ENCODE data around the gene ING5.

Gene ING5

GRCh38 chr2:241720099-241720498 is 18.3 kb downstream of the ING5 start:
- Histone ChIP-seq H3K4me3 (no peak overlapping the region), H3K27ac (no peak overlapping the region), H3K9me3 (no peaks in the 10 kb centered on the region), H3K4me1 (no peaks in the 10 kb centered on the region), H3K36me3 (peaks cover 62 to 97% (median 67%) of the 10 kb centered on the region in 3 donors), H3K27me3 (no peaks in the 10 kb centered on the region)
- TF ChIP-seq CTCF (IDR thresholded peaks at IDR 0.05), result no peak
- intact Hi-C loops (cut with DNase I; ENCODE audit: low total_unique reads), result no loop called here
- no peak for DNase-seq

GRCh38 chr2:241720560-241720959 is 18.7 kb downstream of the ING5 start:
- TF ChIP-seq CTCF (IDR thresholded peaks at IDR 0.05), result no peak
- no peak overlapping the region for H3K27ac ChIP-seq
- no peaks in the 10 kb centered on the region for H3K4me1 ChIP-seq
- H3K27me3 ChIP-seq, result no peaks in the 10 kb centered on the region
- H3K36me3 ChIP-seq, result peaks cover 61 to 97% (median 69%) of the 10 kb centered on the region in 3 donors
- H3K4me3 ChIP-seq, result no peak overlapping the region
- H3K9me3 ChIP-seq, result no peaks in the 10 kb centered on the region
- no peak for DNase-seq
- intact Hi-C loops (cut with DNase I; ENCODE audit: low total_unique reads), result no loop called here

- no peak for DNase-seq
- no peak overlapping the region for H3K4me3 ChIP-seq
- H3K36me3 ChIP-seq, result peaks cover 57 to 97% (median 71%) of the 10 kb centered on the region in 3 donors
- no peaks in the 10 kb centered on the region for H3K27me3 ChIP-seq
- intact Hi-C loops (cut with DNase I; ENCODE audit: low total_unique reads), result no loop called here
- no peaks in the 10 kb centered on the region for H3K9me3 ChIP-seq
- H3K4me1 ChIP-seq, result no peaks in the 10 kb centered on the region
- H3K27ac ChIP-seq, result no peak overlapping the region
- TF ChIP-seq CTCF (IDR thresholded peaks at IDR 0.05), result no peak
Measured at GRCh38 chr2:241721852-241722251, 20.0 kb downstream of the ING5 start.

GRCh38 chr2:241722896-241723454 is 21.1 kb downstream of the ING5 start:
- Histone ChIP-seq H3K9me3 (no peaks in the 10 kb centered on the region), H3K4me3 (no peak overlapping the region), H3K27me3 (no peaks in the 10 kb centered on the region), H3K27ac (no peak overlapping the region), H3K36me3 (peaks cover 52 to 95% (median 72%) of the 10 kb centered on the region in 3 donors), H3K4me1 (no peaks in the 10 kb centered on the region)
- TF ChIP-seq CTCF (IDR thresholded peaks at IDR 0.05), result no peak
- no peak for DNase-seq
- intact Hi-C loops (cut with DNase I; ENCODE audit: low total_unique reads), result no loop called here

- H3K4me1 ChIP-seq, result no peaks in the 10 kb centered on the region
- TF ChIP-seq CTCF (IDR thresholded peaks at IDR 0.05), result peak in 1 of 2 experiments; percentile 6
- no peak for DNase-seq
- H3K36me3 ChIP-seq, result peaks cover 48 to 89% (median 65%) of the 10 kb centered on the region in 3 donors
- no peaks in the 10 kb centered on the region for H3K9me3 ChIP-seq
- H3K4me3 ChIP-seq, result no peak overlapping the region
- intact Hi-C loops (cut with DNase I; ENCODE audit: low total_unique reads), result no loop called here
- H3K27me3 ChIP-seq, result no peaks in the 10 kb centered on the region
- no peak overlapping the region for H3K27ac ChIP-seq
Measured at GRCh38 chr2:241724259-241724974, 22.6 kb downstream of the ING5 start.

Measured in tibial artery (tissue), 4 donors.